Sigmoid colon (tissue), 3 donors: ENCODE results near the gene EHD2.
"Not testable (repeated sequence)": the region's sequence is repeated elsewhere in the genome, so short reads cannot be mapped to it uniquely, and the experiment has no call there.

Source experiments
- CTCF ChIP-seq, 4 experiments: fragments of 450-650 bp in 3 of 4; fragments of 200-600 bp in 1 of 4; IDR thresholded peaks; one replicate each; pipeline ENCODE4 v1.5.1; 2016 to 2019; ENCODE audit warnings: antibody characterized with exemption in 4 of 4, mild to moderate bottlenecking in 3 of 4, moderate library complexity in 2 of 4
- POLR2A ChIP-seq, 2 donors: fragments of 450-650 bp; IDR thresholded peaks; one replicate each; pipeline ENCODE4 v1.6.1; 2016; ENCODE audit warnings: antibody characterized with exemption in 2 of 2, mild to moderate bottlenecking in 2 of 2, moderate library complexity in 2 of 2

DNA sequence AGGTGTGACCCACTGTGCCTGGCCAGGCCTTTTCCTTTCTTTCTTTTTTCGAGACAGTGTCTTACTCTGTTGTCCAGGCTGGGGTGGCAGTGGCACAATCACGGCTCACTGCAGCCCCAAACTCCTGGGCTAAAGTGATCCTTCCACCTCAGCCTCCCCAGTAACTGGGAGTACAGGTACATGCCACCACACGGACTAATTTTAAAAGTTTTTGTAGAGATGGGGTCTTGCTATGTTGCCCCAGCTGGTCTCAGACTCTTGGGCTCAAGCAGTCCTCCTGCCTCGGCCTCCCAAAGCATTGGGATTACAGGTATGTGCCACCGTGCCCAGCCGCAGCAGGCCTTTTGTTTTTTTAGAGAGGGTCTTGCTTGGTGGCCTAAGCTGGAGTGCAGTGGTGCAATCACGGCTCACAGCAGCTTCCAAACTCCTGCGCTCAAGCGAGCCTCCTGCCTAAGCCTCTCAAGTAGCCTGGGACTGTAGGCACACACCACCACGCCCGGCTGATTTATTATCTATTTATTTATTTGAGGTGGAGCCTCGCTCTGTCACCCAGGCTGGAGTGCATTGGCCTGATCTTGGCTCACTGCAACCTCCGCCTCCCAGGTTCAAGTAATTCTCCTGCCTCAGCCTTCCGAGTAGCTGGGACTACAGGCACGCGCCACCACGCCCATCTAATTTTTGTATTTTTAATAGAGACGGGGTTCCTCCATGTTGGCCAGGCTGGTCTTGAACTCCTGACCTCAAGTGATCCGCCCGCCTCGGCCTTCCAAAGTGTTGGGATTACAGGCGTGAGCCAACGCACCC, 64.2 kb downstream of the EHD2 start:
- TF ChIP-seq POLR2A, CTCF (IDR thresholded peaks at IDR 0.05): not testable (repeated sequence)
